Testis (tissue), 2 donors: ENCODE data around the gene MED8.

Source experiments
- CTCF ChIP-seq, 3 experiments: fragments of 450-650 bp in 2 of 3; fragments of 200-600 bp in 1 of 3; sonication (generic) in 1 of 3; IDR thresholded peaks; one replicate each; pipeline ENCODE4 v1.5.1; 2016 to 2019; ENCODE audit warnings: antibody characterized with exemption in 3 of 3, mild to moderate bottlenecking in 2 of 3, moderate library complexity in 1 of 3
- POLR2A ChIP-seq: fragments of 450-650 bp; IDR thresholded peaks from one replicate; pipeline ENCODE4 v1.6.1; 2017; ENCODE audit warnings: antibody characterized with exemption, mild to moderate bottlenecking, moderate library complexity

GRCh38 chr1:43438953-43439581 lies 49.5 kb upstream of the MED8 start:
- TF ChIP-seq CTCF (IDR thresholded peaks at IDR 0.05), result no peak
- no peak for TF ChIP-seq POLR2A
